ENCODE measurements around the gene CSNK1G3. TPM values are rescaled to one million over a fixed set of nuclear protein-coding genes. Genes with fewer than 3 reads are reported as not detected.

Gene CSNK1G3
- total RNA-seq, 4 donors from 2014 or later = 17.4 to 82.6 (median 42.5) TPM

DNA sequence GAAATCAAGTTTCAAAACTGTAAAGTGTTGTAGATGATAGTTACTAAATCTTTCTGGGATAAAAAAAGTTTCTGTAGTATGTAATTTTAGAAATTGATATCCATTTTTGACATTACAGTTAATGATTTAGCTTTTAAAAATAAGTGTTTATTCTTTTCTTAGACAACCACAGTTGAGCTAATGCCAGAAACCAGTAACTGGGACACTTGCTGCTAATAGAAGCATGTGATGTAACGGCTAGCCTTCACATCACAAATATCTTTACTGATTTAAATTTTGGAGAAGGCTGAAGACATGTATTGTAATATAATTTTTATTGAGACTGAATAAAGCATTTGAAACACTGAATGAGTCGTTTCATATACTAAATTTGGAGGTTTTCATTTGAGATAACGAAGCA is 18.8 kb downstream of the CSNK1G3 start:
- WGBS, 2 donors = 66 to 75% methylated on average over 3 of the region's 3 CpGs
- H3K27ac ChIP-seq = no peak overlapping the region
- TF ChIP-seq CTCF (IDR thresholded peaks at IDR 0.05) (no peak), POLR2A (IDR thresholded peaks at IDR 0.05) (no peak)
- no peaks in the 10 kb centered on the region for H3K4me1 ChIP-seq
- no peak overlapping the region for H3K4me3 ChIP-seq
- H3K27me3 ChIP-seq = no peaks in the 10 kb centered on the region
- no peak for DNase-seq
- no peaks in the 10 kb centered on the region for H3K9me3 ChIP-seq
- H3K36me3 ChIP-seq = no peaks in the 10 kb centered on the region
- intact Hi-C loops (cut with DNase I) = no loop called here

DNA sequence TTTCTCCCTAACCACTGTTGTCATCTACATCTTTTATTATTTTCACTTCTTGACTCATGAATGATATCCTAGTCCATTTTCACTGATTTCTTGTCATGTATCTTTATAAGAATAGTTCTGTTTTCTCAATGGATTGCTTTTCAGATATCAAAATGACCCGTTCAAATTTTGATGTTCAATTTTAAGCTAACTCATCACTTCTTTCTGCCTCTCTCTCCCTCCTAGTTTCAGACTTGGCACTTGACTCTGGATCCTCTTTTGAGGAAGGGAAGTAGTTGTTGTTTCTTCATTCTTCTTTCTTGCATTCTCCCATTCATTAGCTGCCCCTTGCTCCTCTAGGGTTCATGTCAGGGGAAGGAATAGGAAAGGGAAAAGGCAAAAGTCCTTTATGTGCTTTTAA is 23.7 kb downstream of the CSNK1G3 start:
- intact Hi-C loops (cut with DNase I) = no loop called here
- no peak for TF ChIP-seq CTCF (IDR thresholded peaks at IDR 0.05)
- TF ChIP-seq POLR2A (IDR thresholded peaks at IDR 0.05) = no peak
- no peaks in the 10 kb centered on the region for H3K27me3 ChIP-seq
- H3K4me1 ChIP-seq = peaks cover 0 to 11% (median 2%) of the 10 kb centered on the region in 3 donors
- 72 to 83% methylated on average over 1 of the region's 1 CpG for WGBS, 2 donors
- H3K9me3 ChIP-seq = no peaks in the 10 kb centered on the region
- H3K27ac ChIP-seq = no peak overlapping the region
- no peak overlapping the region for H3K4me3 ChIP-seq
- no peak for DNase-seq
- no peaks in the 10 kb centered on the region for H3K36me3 ChIP-seq

DNA sequence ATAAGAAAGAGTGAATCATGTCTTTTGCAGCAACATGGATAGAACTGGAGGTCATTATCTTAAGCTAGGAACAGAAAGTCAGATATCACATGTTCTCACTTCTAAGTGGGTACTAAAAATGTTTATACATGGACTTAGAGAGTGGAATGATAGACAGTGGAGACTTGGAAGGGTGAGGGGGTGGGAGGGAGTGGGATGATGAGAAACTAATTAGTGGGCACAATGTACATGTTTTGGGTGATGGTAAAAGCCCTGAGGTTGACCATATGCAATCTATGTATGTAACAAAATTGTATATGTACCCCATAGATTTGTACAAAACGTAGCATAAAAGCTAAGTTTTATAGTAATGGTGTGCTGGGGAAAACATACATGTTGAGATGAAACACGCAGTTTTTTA is 25.3 kb downstream of the CSNK1G3 start:
- no peak for DNase-seq
- TF ChIP-seq CTCF (IDR thresholded peaks at IDR 0.05) (no peak), POLR2A (IDR thresholded peaks at IDR 0.05) (no peak)

DNA sequence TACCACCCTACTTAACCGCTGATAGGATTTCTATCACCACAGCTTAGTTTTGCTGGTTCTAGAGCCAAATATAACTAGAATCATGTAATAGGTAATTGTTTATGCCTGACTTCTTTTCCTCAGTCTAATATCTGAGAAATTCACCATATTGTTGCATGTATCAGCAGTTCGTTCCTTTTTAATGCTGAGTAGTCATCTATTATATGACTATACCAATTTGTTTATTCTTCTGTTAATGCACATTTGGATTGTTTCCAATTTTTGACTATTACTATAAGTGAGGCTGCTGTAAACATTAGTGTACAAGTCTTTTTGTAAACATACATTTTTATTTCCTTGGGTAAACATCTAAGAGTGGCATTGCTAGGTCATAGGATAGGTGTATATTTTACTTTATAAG is 25.9 kb downstream of the CSNK1G3 start:
- Histone ChIP-seq H3K27ac (no peak overlapping the region), H3K9me3 (no peaks in the 10 kb centered on the region), H3K27me3 (no peaks in the 10 kb centered on the region), H3K4me3 (no peak overlapping the region), H3K36me3 (no peaks in the 10 kb centered on the region), H3K4me1 (peaks cover 0 to 11% (median 2%) of the 10 kb centered on the region in 3 donors)
- DNase-seq = no peak
- TF ChIP-seq CTCF (IDR thresholded peaks at IDR 0.05) (no peak), POLR2A (IDR thresholded peaks at IDR 0.05) (no peak)
- WGBS, 2 donors = 78% methylated on average over 2 of the region's 2 CpGs
- intact Hi-C loops (cut with DNase I) = no loop called here

More for the DNA sequence above, 25.3 kb downstream of the CSNK1G3 start:
- H3K36me3 ChIP-seq = no peaks in the 10 kb centered on the region
- intact Hi-C loops (cut with DNase I) = no loop called here
- H3K27me3 ChIP-seq = no peaks in the 10 kb centered on the region
- no peaks in the 10 kb centered on the region for H3K9me3 ChIP-seq
- no peak overlapping the region for H3K27ac ChIP-seq
- no peak overlapping the region for H3K4me3 ChIP-seq
- 92 to 98% methylated on average over 2 of the region's 2 CpGs for whole genome bisulfite sequencing, 2 donors
- H3K4me1 ChIP-seq = peaks cover 0 to 11% (median 2%) of the 10 kb centered on the region in 3 donors

GRCh38 chr5:123538670-123539459 is 26.9 kb downstream of the CSNK1G3 start:
- DNase-seq = no peak
- WGBS, 2 donors = 68 to 81% methylated on average over 8 of the region's 8 CpGs
- intact Hi-C loops (cut with DNase I) = no loop called here
- no peaks in the 10 kb centered on the region for H3K9me3 ChIP-seq
- no peak for TF ChIP-seq CTCF (IDR thresholded peaks at IDR 0.05)
- TF ChIP-seq POLR2A (IDR thresholded peaks at IDR 0.05) = no peak
- H3K4me3 ChIP-seq = no peak overlapping the region
- no peaks in the 10 kb centered on the region for H3K36me3 ChIP-seq
- no peaks in the 10 kb centered on the region for H3K27me3 ChIP-seq
- peaks cover 0 to 18% (median 2%) of the 10 kb centered on the region in 3 donors for H3K4me1 ChIP-seq
- no peak overlapping the region for H3K27ac ChIP-seq
